ENCODE data around the gene BANK1.

The BANK1 gene

GRCh38 chr4:102036619-102037376, 246.3 kb downstream of the BANK1 start:
- peak in 1 of 14 donors; percentile 94 for DNase-seq

- DNase-seq = no peak
Measured at GRCh38 chr4:102037566-102037965, 247.0 kb downstream of the BANK1 start.

- DNase-seq = no peak
Measured at GRCh38 chr4:102042871-102043802, 252.6 kb downstream of the BANK1 start.

- DNase-seq = no peak
Measured at GRCh38 chr4:102047616-102048015, 257.1 kb downstream of the BANK1 start.

GRCh38 chr4:102055805-102056204, 265.3 kb downstream of the BANK1 start:
- no peak for DNase-seq

DNA sequence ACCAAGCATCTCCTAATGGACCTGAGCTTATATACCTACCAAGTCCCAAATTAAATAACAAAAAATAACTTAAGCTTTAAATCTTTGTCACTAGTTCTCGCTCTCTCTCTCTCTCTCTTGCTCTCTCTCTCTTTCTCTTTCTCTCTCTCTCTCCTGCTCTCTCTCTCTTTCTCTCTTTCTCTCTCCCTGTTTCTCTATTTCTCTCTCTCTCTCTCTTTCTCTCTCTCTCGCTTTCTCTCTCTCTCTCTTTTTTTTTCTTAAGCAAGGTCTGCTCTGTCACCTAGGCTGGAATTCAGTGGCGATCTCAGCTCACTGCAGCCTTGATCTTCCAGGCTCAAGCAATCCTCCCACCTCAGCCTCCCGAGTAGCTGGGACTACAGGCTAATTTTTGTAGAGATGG, 266.6 kb downstream of the BANK1 start:
- no peak for DNase-seq

- DNase-seq = no peak
Measured at GRCh38 chr4:102061133-102061532, 270.6 kb downstream of the BANK1 start.

DNA sequence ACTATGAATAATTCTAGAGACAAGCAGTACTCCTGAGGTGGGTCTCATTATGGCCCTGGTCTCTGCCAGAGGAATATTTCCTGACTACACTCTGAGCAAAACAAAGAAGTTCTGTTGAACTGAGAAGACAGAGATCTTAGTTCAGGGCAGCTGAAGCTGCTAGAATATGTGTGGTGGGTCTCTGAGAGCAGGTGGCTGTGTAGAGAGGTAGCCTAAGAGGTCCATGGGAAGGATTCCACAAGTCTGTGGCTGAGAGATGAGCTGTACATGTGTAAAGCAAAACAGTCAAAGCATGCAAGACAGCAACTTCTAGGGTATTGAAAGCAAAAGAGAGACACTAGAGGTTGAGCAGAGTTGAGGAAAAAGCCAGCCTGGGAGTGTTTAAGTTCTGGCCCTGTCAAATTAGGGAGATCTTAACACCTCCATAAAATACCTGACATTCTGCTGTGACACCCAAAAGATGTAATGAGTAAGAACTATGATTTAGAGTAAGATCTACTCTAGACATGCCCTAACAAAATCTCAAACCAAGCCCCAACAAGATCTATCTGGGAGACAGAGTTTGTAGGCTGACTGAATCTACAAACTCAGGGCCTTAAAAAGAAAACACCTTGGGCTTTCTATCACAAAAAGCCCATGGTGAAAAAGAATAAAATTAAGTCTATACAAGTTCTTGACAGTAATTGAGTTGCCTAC, 274.4 kb downstream of the BANK1 start:
- DNase-seq = no peak

GRCh38 chr4:102076622-102077021, 286.1 kb downstream of the BANK1 start:
- no peak for DNase-seq

- no peak for DNase-seq
Measured at GRCh38 chr4:102080184-102080583, 289.7 kb downstream of the BANK1 start.

- no peak for DNase-seq
Measured at GRCh38 chr4:102089850-102090621, 299.5 kb downstream of the BANK1 start.

- peak in 1 of 14 donors; percentile 33 for DNase-seq
Measured at GRCh38 chr4:102091656-102092055, 301.1 kb downstream of the BANK1 start.

GRCh38 chr4:102094481-102094880, 304.0 kb downstream of the BANK1 start:
- DNase-seq = no peak

GRCh38 chr4:102103368-102103767, 312.8 kb downstream of the BANK1 start:
- no peak for DNase-seq

DNA sequence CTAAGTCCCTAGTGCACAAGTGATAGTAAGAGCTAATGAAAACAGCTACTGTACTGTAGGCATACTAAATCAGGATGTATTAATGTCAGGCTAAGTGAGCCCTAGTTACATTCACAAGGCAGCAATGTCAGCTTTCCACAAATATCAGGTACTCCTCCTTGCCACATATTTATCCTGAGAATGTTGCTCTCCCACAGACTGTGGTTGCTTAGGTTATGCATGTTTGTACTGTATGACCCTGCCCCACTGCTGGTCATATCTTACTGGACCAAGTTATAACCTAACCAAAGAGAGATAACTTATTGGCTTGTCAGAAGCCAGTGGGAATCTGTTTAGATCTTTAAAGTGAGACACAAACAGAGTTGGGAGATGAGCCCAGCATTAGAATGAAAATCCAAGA, 313.7 kb downstream of the BANK1 start:
- no peak for DNase-seq

DNA sequence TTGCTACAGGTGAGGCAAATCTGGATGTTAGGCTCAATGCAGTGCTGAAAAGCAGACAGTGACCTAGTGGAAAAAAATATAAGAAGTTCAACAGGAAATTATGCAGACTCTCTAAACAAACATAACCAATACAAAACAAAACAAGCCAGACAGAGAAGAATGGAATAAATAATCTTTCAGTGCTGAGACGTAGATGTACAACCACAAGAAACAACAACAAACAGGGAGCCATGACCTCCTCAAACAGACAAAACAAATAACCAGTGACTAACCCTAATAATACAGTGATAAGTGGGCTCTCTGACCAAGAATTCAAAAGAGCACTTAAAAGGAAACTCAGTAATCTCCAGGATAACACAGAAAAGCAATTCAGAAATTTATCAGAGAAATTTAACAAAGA, 315.5 kb downstream of the BANK1 start:
- no peak for DNase-seq

DNA sequence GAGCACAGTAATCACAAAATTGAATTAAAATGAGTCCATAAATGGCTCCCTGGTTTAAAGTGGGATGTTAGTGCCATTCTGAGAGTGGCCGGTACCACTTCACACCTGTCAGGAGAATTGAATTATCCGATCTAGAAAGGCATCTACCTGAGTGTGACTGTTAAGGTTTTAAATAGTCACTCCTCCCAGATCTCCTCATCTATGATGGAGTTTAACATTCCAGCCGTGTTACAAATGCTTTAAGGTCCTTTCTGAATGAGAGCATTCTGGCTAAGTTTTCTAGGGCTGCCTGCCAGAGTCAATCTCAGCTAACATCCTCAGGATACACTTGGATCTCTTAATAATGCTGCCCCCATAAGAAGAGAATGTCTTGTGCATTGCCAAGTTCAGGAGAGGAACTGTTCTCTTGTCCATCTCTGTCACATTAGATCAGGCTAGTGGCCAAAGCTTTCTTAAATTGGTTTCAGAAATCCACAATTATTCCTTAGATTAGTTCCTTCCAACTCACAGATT, 323.6 kb downstream of the BANK1 start:
- peak in 1 of 14 donors; percentile 34 for DNase-seq

DNA sequence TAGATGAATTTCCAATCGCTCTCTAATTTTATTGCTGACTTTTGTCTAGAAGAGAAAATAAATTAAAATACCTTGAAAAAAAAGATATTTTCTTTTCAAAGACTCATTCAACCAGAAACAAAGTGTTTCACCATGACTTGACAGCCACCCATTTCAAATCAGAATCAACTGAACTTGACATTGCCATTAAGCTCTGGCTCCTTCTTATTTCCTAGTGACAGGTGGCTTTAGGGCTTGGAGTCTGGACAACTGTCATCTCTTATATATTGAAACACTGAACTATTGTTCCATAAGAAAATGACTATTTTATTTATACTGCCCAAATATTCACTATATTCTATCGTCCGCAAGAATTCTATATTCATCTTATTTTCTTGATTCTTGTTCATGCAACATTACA, 325.6 kb downstream of the BANK1 start:
- DNase-seq = peak in 1 of 14 donors; percentile 91

- no peak for DNase-seq
Measured at GRCh38 chr4:102120846-102121245, 330.3 kb downstream of the BANK1 start.

Measured in C1 segment of cervical spinal cord (tissue), 14 donors.